H9 (cell line): Measurements from ENCODE around the gene RAD21L1. TPM values are rescaled to one million over a fixed set of nuclear protein-coding genes. Genes with fewer than 3 reads are reported as not detected.

Experiments
- DNase-seq: peaks from one replicate; pipeline ENCODE4 v3.0.0-alpha.2; 2017
- H2AFZ ChIP-seq: one replicate; pipeline ENCODE4 v1.6.1; 2013; ENCODE audit warnings: mild to moderate bottlenecking, low read length, control low read depth, moderate library complexity
- H2AK5ac ChIP-seq: 2 replicates; pipeline ENCODE4 v1.6.1; 2013; ENCODE audit warnings: low read length, control low read depth, mixed read lengths; ENCODE audit not compliant: insufficient read length
- H2BK120ac ChIP-seq: one replicate; pipeline ENCODE4 v1.6.1; 2013; ENCODE audit warnings: low read depth, mild to moderate bottlenecking, low read length, control low read depth, inconsistent platforms; ENCODE audit not compliant: poor library complexity, severe bottlenecking
- H2BK12ac ChIP-seq: 2 replicates; pipeline ENCODE4 v1.6.1; 2013; ENCODE audit warnings: low read length, control low read depth, mixed read lengths, low read depth; ENCODE audit not compliant: insufficient read length
- H2BK15ac ChIP-seq: 2 replicates; pipeline ENCODE4 v1.6.1; 2013; ENCODE audit warnings: low read depth, low read length, control low read depth
- H2BK20ac ChIP-seq: one replicate; pipeline ENCODE4 v1.6.1; 2013; ENCODE audit warnings: low read depth, mild to moderate bottlenecking, low read length, control low read depth, inconsistent platforms; ENCODE audit not compliant: poor library complexity, severe bottlenecking
- H2BK5ac ChIP-seq: 2 replicates; pipeline ENCODE4 v1.6.1; 2013; ENCODE audit warnings: low read length, control low read depth, mixed read lengths; ENCODE audit not compliant: insufficient read length
- H3K14ac ChIP-seq: 2 replicates; pipeline ENCODE4 v1.6.1; 2013; ENCODE audit warnings: low read length, control low read depth; ENCODE audit not compliant: insufficient read depth
- H3K18ac ChIP-seq: 2 replicates; pipeline ENCODE4 v1.6.1; 2013; ENCODE audit warnings: low read depth, mild to moderate bottlenecking, mixed read lengths, low read length, control low read depth; ENCODE audit not compliant: insufficient read length
- H3K23ac ChIP-seq: 2 replicates; pipeline ENCODE4 v1.6.1; 2013; ENCODE audit warnings: low read length, control low read depth, mixed read lengths, low read depth; ENCODE audit not compliant: insufficient read length
- H3K23me2 ChIP-seq: 2 replicates; pipeline ENCODE4 v1.6.1; 2013; ENCODE audit warnings: low read depth, mild to moderate bottlenecking, mixed read lengths, low read length, control low read depth; ENCODE audit not compliant: insufficient read length, poor library complexity, severe bottlenecking
- H3K27ac ChIP-seq: 2 replicates; pipeline ENCODE4 v1.5.1; 2013; ENCODE audit warnings: low read length, control low read depth, mixed read lengths, low read depth; ENCODE audit not compliant: insufficient read length
- H3K27me3 ChIP-seq: 2 replicates; pipeline ENCODE4 v1.6.1; 2013; ENCODE audit warnings: low read length, control low read depth, inconsistent platforms; ENCODE audit not compliant: insufficient read depth
- H3K4ac ChIP-seq: 2 replicates; pipeline ENCODE4 v1.6.1; 2013; ENCODE audit warnings: low read depth, mild to moderate bottlenecking, control low read depth, inconsistent platforms, low read length, moderate library complexity
- H3K4me1 ChIP-seq: 2 replicates; pipeline ENCODE4 v1.6.1; 2013; ENCODE audit warnings: low read length, control low read depth, inconsistent platforms; ENCODE audit not compliant: insufficient read depth
- H3K4me2 ChIP-seq: 2 replicates; pipeline ENCODE4 v1.6.1; 2013; ENCODE audit warnings: low read length, control low read depth, mixed read lengths; ENCODE audit not compliant: insufficient read length, insufficient read depth
- H3K56ac ChIP-seq: 2 replicates; pipeline ENCODE4 v1.6.1; 2013; ENCODE audit warnings: low read depth, mild to moderate bottlenecking, mixed read lengths, low read length, control low read depth; ENCODE audit not compliant: insufficient read length
- H3K79me1 ChIP-seq: 2 replicates; pipeline ENCODE4 v1.6.1; 2013; ENCODE audit warnings: low read depth, mild to moderate bottlenecking, moderate library complexity, low read length, control low read depth, inconsistent platforms; ENCODE audit not compliant: insufficient read depth, poor library complexity, severe bottlenecking
- H3K79me2 ChIP-seq: 2 replicates; pipeline ENCODE4 v1.6.1; 2013; ENCODE audit warnings: low read length, control low read depth, inconsistent platforms; ENCODE audit not compliant: insufficient read depth
- H3K9ac ChIP-seq: 2 replicates; pipeline ENCODE4 v1.6.1; 2013; ENCODE audit warnings: low read length, control low read depth, mixed read lengths; ENCODE audit not compliant: insufficient read length; ENCODE audit errors: extremely low read depth
- H3K9me3 ChIP-seq: one replicate; pipeline ENCODE4 v1.6.1; 2013; ENCODE audit warnings: low read depth, low read length, inconsistent platforms; ENCODE audit not compliant: control insufficient read depth
- H3T11ph ChIP-seq: one replicate; pipeline ENCODE4 v1.6.1; 2013; ENCODE audit warnings: mild to moderate bottlenecking, low read length, control low read depth, inconsistent platforms
- H4K20me1 ChIP-seq: one replicate; pipeline ENCODE4 v1.6.1; 2013; ENCODE audit not compliant: control insufficient read depth, insufficient read length, insufficient read depth
- H4K5ac ChIP-seq: 2 replicates; pipeline ENCODE4 v1.6.1; 2013; ENCODE audit warnings: low read depth, mild to moderate bottlenecking, mixed read lengths, low read length, control low read depth; ENCODE audit not compliant: insufficient read length
- H4K8ac ChIP-seq: replicated peaks from 2 replicates; pipeline ENCODE4 v1.6.1; 2013; ENCODE audit warnings: low read length, control low read depth, mixed read lengths, low read depth; ENCODE audit not compliant: insufficient read length
- H4K91ac ChIP-seq: 2 replicates; pipeline ENCODE4 v1.6.1; 2013; ENCODE audit warnings: low read depth, mild to moderate bottlenecking, moderate library complexity, mixed read lengths, low read length, control low read depth; ENCODE audit not compliant: insufficient read length
- H3K27ac Mint-ChIP-seq, 3 experiments: 2 replicates in 2 of 3; 3 replicates in 1 of 3; pipeline ENCODE4 v1.8.0; 2020 to 2021; ENCODE audit warnings: mixed read lengths in 3 of 3, mild to moderate bottlenecking in 1 of 3, moderate library complexity in 1 of 3
- H3K27me3 Mint-ChIP-seq: 2 replicates; pipeline ENCODE4 v1.8.0; 2021; ENCODE audit warnings: low read depth, mild to moderate bottlenecking, moderate library complexity, mixed read lengths
- H3K36me3 Mint-ChIP-seq, 3 experiments: 2 replicates in 2 of 3; 3 replicates in 1 of 3; pipeline ENCODE4 v1.8.0; 2020 to 2021; ENCODE audit warnings: low read depth in 3 of 3, mixed read lengths in 3 of 3; ENCODE audit not compliant: insufficient read depth in 1 of 3
- H3K4me1 Mint-ChIP-seq, 2 experiments: 2 replicates each; pipeline ENCODE4 v1.8.0; 2020; ENCODE audit warnings: mixed read lengths in 2 of 2
- H3K4me3 Mint-ChIP-seq, 2 experiments: 2 replicates in 1 of 2; 3 replicates in 1 of 2; pipeline ENCODE4 v1.8.0; 2020 to 2021; ENCODE audit warnings: mild to moderate bottlenecking in 2 of 2, mixed read lengths in 2 of 2, moderate library complexity in 1 of 2
- H3K9me3 Mint-ChIP-seq, 2 experiments: 2 replicates in 1 of 2; 3 replicates in 1 of 2; pipeline ENCODE4 v1.8.0; 2020; ENCODE audit warnings: mild to moderate bottlenecking in 2 of 2, mixed read lengths in 2 of 2, moderate library complexity in 1 of 2
- CTCF ChIP-seq: fragments of 200-600 bp; sonication (generic); conservative IDR thresholded peaks from 3 replicates; pipeline ENCODE4 v1.8.0; 2021; ENCODE audit warnings: antibody characterized with exemption, mild to moderate bottlenecking
- WGBS: extraction: QIAGEN DNeasy Blood & Tissue Kit; methylation state at CpG from one replicate; pipeline ENCODE4 v1.1.7; 2013; ENCODE audit warnings: missing lambda C conversion rate, low lambda C conversion rate, mixed read lengths; ENCODE audit not compliant: insufficient read length; ENCODE audit errors: extremely low coverage; 5-methylcytosine and 5-hydroxymethylcytosine counted together
- total RNA-seq: library from RNA; stranded (reverse); gene quantifications from 2 replicates; pipeline ENCODE4 v1.2.1, GENCODE V29; 2021

RAD21L1 gene
- total RNA-seq, 1 experiment from 2014 or later, result not detected

- Histone ChIP-seq H4K8ac (no peak overlapping the region), H2AFZ (no peak overlapping the region), H3K23me2 (peaks cover 4% of the 10 kb centered on the region), H2BK12ac (no peak overlapping the region), H3K4me2 (no peak overlapping the region), H2BK120ac (no peak overlapping the region), H3K79me2 (no peaks in the 10 kb centered on the region), H3T11ph (no peak overlapping the region), H3K56ac (no peak overlapping the region), H3K79me1 (no peaks in the 10 kb centered on the region), H3K27me3 (peaks cover 16% of the 10 kb centered on the region; the same call in 1 of the 2 replicates), H3K14ac (no peak overlapping the region), H3K9ac (no peak overlapping the region), H3K23ac (no peak overlapping the region), H2BK15ac (no peak overlapping the region), H3K4ac (no peak overlapping the region), H3K9me3 (no peaks in the 10 kb centered on the region), H4K20me1 (no peaks in the 10 kb centered on the region), H4K91ac (no peak overlapping the region), H2AK5ac (no peak overlapping the region), H3K18ac (no peak overlapping the region), H2BK5ac (no peak overlapping the region), H2BK20ac (no peak overlapping the region), H3K4me1 (peaks cover 9% of the 10 kb centered on the region; the same call in 1 of the 2 replicates), H3K27ac (no peak overlapping the region), H4K5ac (no peak overlapping the region)
- no CpG with 5 or more reads among the region's 6 CpGs for WGBS
- no peak for TF ChIP-seq CTCF
- no peak overlapping the region; a peak in 1 of 5 replicates for H3K4me3 Mint-ChIP-seq
- peaks cover 0 to 5% (median 4%) of the 10 kb centered on the region in 3 experiments; a peak in 2 of 7 replicates for H3K36me3 Mint-ChIP-seq
- H3K27ac Mint-ChIP-seq, result peak overlapping the region in 1 of 3 experiments; percentile 42; a peak in 1 of 7 replicates
- peaks cover 18 to 21% of the 10 kb centered on the region in 2 experiments for H3K4me1 Mint-ChIP-seq
- peaks cover 37% of the 10 kb centered on the region for H3K27me3 Mint-ChIP-seq
- DNase-seq, result no peak
- no peaks in the 10 kb centered on the region; a peak in 2 of 5 replicates for H3K9me3 Mint-ChIP-seq
Measured at GRCh38 chr20:1183153-1183552, 42.7 kb upstream of the RAD21L1 start.
